OCI-LY1 (cell line): Measurements from ENCODE around the gene NCKAP5L.
A peak's percentile ranks its signal among the peaks of the same experiment; 100 is the strongest.

ENCODE experiments used
- H2AFZ ChIP-seq: fragments of 200-600 bp; sonication (generic), shearing (Covaris generic); 2 replicates; pipeline ENCODE4 v1.6.0; 2014; ENCODE audit warnings: antibody characterized with exemption, mild to moderate bottlenecking, low read length
- H3F3A ChIP-seq: fragments of 200-600 bp; sonication (generic), shearing (Covaris generic); 2 replicates; pipeline ENCODE4 v1.6.0; 2014; ENCODE audit warnings: mild to moderate bottlenecking, antibody characterized with exemption, low read length, moderate library complexity; ENCODE audit not compliant: insufficient read depth
- H3K27ac ChIP-seq: fragments of 200-600 bp; sonication (generic); 2 replicates; pipeline ENCODE4 v1.5.1; 2014; ENCODE audit warnings: low read length, mixed run types, mild to moderate bottlenecking, low read depth; ENCODE audit not compliant: poor library complexity, severe bottlenecking
- H3K27me3 ChIP-seq: fragments of 200-600 bp; sonication (generic); 2 replicates; pipeline ENCODE4 v1.6.0; 2014; ENCODE audit warnings: antibody characterized with exemption, mild to moderate bottlenecking, low read length, moderate library complexity; ENCODE audit not compliant: insufficient read depth
- H3K36me3 ChIP-seq: fragments of 200-600 bp; sonication (generic); 2 replicates; pipeline ENCODE4 v1.6.1; 2014; ENCODE audit warnings: mild to moderate bottlenecking, antibody characterized with exemption, low read length, moderate library complexity, mixed read lengths; ENCODE audit not compliant: insufficient read depth
- H3K4me1 ChIP-seq: fragments of 200-600 bp; sonication (generic); 2 replicates; pipeline ENCODE4 v1.5.1; 2014; ENCODE audit warnings: mild to moderate bottlenecking, low read length, moderate library complexity; ENCODE audit not compliant: insufficient read depth, severe bottlenecking
- H3K4me2 ChIP-seq: fragments of 200-600 bp; sonication (generic), shearing (Covaris generic); 2 replicates; pipeline ENCODE4 v1.6.1; 2014; ENCODE audit warnings: low read length
- H3K4me3 ChIP-seq: fragments of 200-600 bp; sonication (generic); 2 replicates; pipeline ENCODE4 v1.5.1; 2014; ENCODE audit warnings: low read length, low read depth, mild to moderate bottlenecking, mixed read lengths; ENCODE audit not compliant: poor library complexity, severe bottlenecking
- H3K79me2 ChIP-seq: fragments of 200-600 bp; shearing (Covaris generic); 2 replicates; pipeline ENCODE4 v1.6.1; 2016; ENCODE audit warnings: mixed run types, low read length, mixed read lengths; ENCODE audit not compliant: insufficient read depth
- H3K9ac ChIP-seq: fragments of 200-600 bp; sonication (generic), shearing (Covaris generic); 2 replicates; pipeline ENCODE4 v1.6.1; 2014; ENCODE audit warnings: mild to moderate bottlenecking, low read length, mixed read lengths
- H3K9me2 ChIP-seq: fragments of 200-600 bp; sonication (generic), shearing (Covaris generic); 2 replicates; pipeline ENCODE4 v1.6.1; 2014; ENCODE audit warnings: low read depth, mild to moderate bottlenecking, low read length, mixed read lengths
- H3K9me3 ChIP-seq: fragments of 200-600 bp; shearing (Covaris generic); 2 replicates; pipeline ENCODE4 v1.6.1; 2014; ENCODE audit warnings: low read length, mixed read lengths
- H4K20me1 ChIP-seq: fragments of 200-600 bp; sonication (generic), shearing (Covaris generic); 2 replicates; pipeline ENCODE4 v1.6.0; 2016; ENCODE audit warnings: mild to moderate bottlenecking, low read length; ENCODE audit not compliant: insufficient read depth
- CTCF ChIP-seq: fragments of 200-600 bp; sonication (generic), shearing (Covaris generic); IDR thresholded peaks from 2 replicates; pipeline ENCODE4 v1.5.1; 2017; ENCODE audit warnings: mild to moderate bottlenecking, antibody characterized with exemption, low read length, moderate library complexity, mixed read lengths
- EZH2 ChIP-seq: fragments of 200-600 bp; sonication (generic), shearing (Covaris generic); IDR thresholded peaks from 2 replicates; pipeline ENCODE4 v1.8.0; 2017; ENCODE audit warnings: borderline replicate concordance, mixed run types, mild to moderate bottlenecking, antibody characterized with exemption, low read length, moderate library complexity, mixed read lengths

Gene NCKAP5L

GRCh38 chr12:49813131-49813530 lies 15.1 kb downstream of the NCKAP5L start:
- H3K9me3 ChIP-seq, result no peaks in the 10 kb centered on the region
- H3K4me1 ChIP-seq, result peaks cover 24% of the 10 kb centered on the region
- H3K4me3 ChIP-seq, result no peak overlapping the region
- H3K4me2 ChIP-seq, result no peak overlapping the region
- no peaks in the 10 kb centered on the region; the same call in 1 of the 2 replicates for H3K36me3 ChIP-seq
- no peaks in the 10 kb centered on the region for H3K79me2 ChIP-seq
- no peak overlapping the region for H3K9ac ChIP-seq
- H3K27ac ChIP-seq, result no peak overlapping the region
- TF ChIP-seq CTCF, result no peak
- no peak for TF ChIP-seq EZH2
- H4K20me1 ChIP-seq, result no peaks in the 10 kb centered on the region
- H3F3A ChIP-seq, result no peaks in the 10 kb centered on the region
- no peaks in the 10 kb centered on the region for H3K9me2 ChIP-seq
- no peaks in the 10 kb centered on the region for H3K27me3 ChIP-seq
- H2AFZ ChIP-seq, result no peak overlapping the region

- H3K9me2 ChIP-seq, result no peaks in the 10 kb centered on the region
- no peak overlapping the region for H3K9ac ChIP-seq
- H4K20me1 ChIP-seq, result no peaks in the 10 kb centered on the region
- no peak for TF ChIP-seq CTCF
- TF ChIP-seq EZH2, result no peak
- H3K27ac ChIP-seq, result no peak overlapping the region
- no peaks in the 10 kb centered on the region for H3K27me3 ChIP-seq
- no peaks in the 10 kb centered on the region for H3K9me3 ChIP-seq
- H3K4me1 ChIP-seq, result peaks cover 24% of the 10 kb centered on the region
- H3K79me2 ChIP-seq, result no peaks in the 10 kb centered on the region
- H3K4me2 ChIP-seq, result peak overlapping the region; percentile 55
- no peaks in the 10 kb centered on the region; the same call in 1 of the 2 replicates for H3K36me3 ChIP-seq
- H3K4me3 ChIP-seq, result peak overlapping the region; percentile 25
- no peak overlapping the region for H2AFZ ChIP-seq
- no peaks in the 10 kb centered on the region for H3F3A ChIP-seq
Observed at GRCh38 chr12:49811961-49812401, 16.2 kb downstream of the NCKAP5L start.

- Histone ChIP-seq H3K4me3 (no peak overlapping the region), H3F3A (no peaks in the 10 kb centered on the region), H3K79me2 (no peaks in the 10 kb centered on the region), H3K27me3 (no peaks in the 10 kb centered on the region), H3K4me2 (no peak overlapping the region; the same call in 1 of the 2 replicates), H3K36me3 (no peaks in the 10 kb centered on the region; the same call in 1 of the 2 replicates), H4K20me1 (no peaks in the 10 kb centered on the region), H3K4me1 (peaks cover 24% of the 10 kb centered on the region), H3K9me3 (no peaks in the 10 kb centered on the region), H2AFZ (no peak overlapping the region), H3K9me2 (no peaks in the 10 kb centered on the region), H3K9ac (no peak overlapping the region), H3K27ac (no peak overlapping the region)
- TF ChIP-seq CTCF (no peak), EZH2 (no peak)
Observed at GRCh38 chr12:49811136-49811535, 17.1 kb downstream of the NCKAP5L start.
